Fibroblast of mammary gland (primary cell): ENCODE measurements around the gene TSPOAP1.

Experiments
- DNase-seq: peaks from one replicate; pipeline ENCODE4 v3.0.0-alpha.2; 2010; ENCODE audit warnings: low read depth
- H3K4me3 ChIP-seq: 2 replicates; pipeline ENCODE4 v1.5.1; 2011; ENCODE audit warnings: low read depth, mild to moderate bottlenecking, low read length, moderate library complexity; ENCODE audit not compliant: control insufficient read depth
- CTCF ChIP-seq: conservative IDR thresholded peaks from 2 replicates; pipeline ENCODE4 v1.5.1; 2011; ENCODE audit warnings: low read depth, low read length, inconsistent platforms; ENCODE audit not compliant: control insufficient read depth, insufficient read depth

TSPOAP1 gene

GRCh38 chr17:58353389-58353825, 24.8 kb upstream of the TSPOAP1 start:
- H3K4me3 ChIP-seq: no peak overlapping the region
- TF ChIP-seq CTCF: no peak
- no peak for DNase-seq

- peak overlapping the region; percentile 100 for H3K4me3 ChIP-seq
- no peak for TF ChIP-seq CTCF
- peak; percentile 28 for DNase-seq
Observed at GRCh38 chr17:58352596-58353388, 24.2 kb upstream of the TSPOAP1 start.

- DNase-seq: peak; percentile 88
- no peak for TF ChIP-seq CTCF
- H3K4me3 ChIP-seq: peak within 1 kb of the TSS; percentile 100
Observed at GRCh38 chr17:58351831-58352595, 23.4 kb upstream of the TSPOAP1 start, which contains the start of gene SUPT4H1. SUPT4H1 (minus strand) TSS chr17:58352201; CDS start chr17:58352135, 66 bp downstream.

GRCh38 chr17:58351182-58351581, 22.6 kb upstream of the TSPOAP1 start:
- TF ChIP-seq CTCF: no peak
- DNase-seq: no peak
- H3K4me3 ChIP-seq: peak overlapping the region; percentile 100

GRCh38 chr17:58348038-58348437, 19.4 kb upstream of the TSPOAP1 start:
- DNase-seq: no peak
- no peak overlapping the region for H3K4me3 ChIP-seq

GRCh38 chr17:58345500-58345899, 16.9 kb upstream of the TSPOAP1 start:
- TF ChIP-seq CTCF: no peak
- no peak overlapping the region for H3K4me3 ChIP-seq
- no peak for DNase-seq

More at GRCh38 chr17:58348038-58348437, 19.4 kb upstream of the TSPOAP1 start:
- no peak for TF ChIP-seq CTCF
